Neural progenitor cell (in vitro differentiated cells): ENCODE measurements around the gene DENND4C. TPM values are rescaled to one million over a fixed set of nuclear protein-coding genes. Genes with fewer than 3 reads are reported as not detected.

Experiments
- DNase-seq: peaks from one replicate; pipeline ENCODE4 v3.0.0-alpha.2; 2016; ENCODE audit warnings: low spot score
- H2AFZ ChIP-seq: fragments of 200-600 bp; sonication (generic); replicated peaks from 2 replicates; pipeline ENCODE4 v1.6.1; 2016; ENCODE audit warnings: antibody characterized with exemption
- H3F3A ChIP-seq: fragments of 200-600 bp; sonication (generic); 2 replicates; pipeline ENCODE4 v1.6.1; 2016; ENCODE audit warnings: antibody characterized with exemption, low read depth
- H3K27ac ChIP-seq: fragments of 200-600 bp; sonication (generic); 2 replicates; pipeline ENCODE4 v1.5.1; 2016; ENCODE audit warnings: mild to moderate bottlenecking
- H3K27me3 ChIP-seq: fragments of 200-600 bp; sonication (generic); 2 replicates; pipeline ENCODE4 v1.6.1; 2016; ENCODE audit warnings: mild to moderate bottlenecking, moderate library complexity
- H3K36me3 ChIP-seq: fragments of 200-600 bp; sonication (generic); 2 replicates; pipeline ENCODE4 v1.5.1; 2016
- H3K4me1 ChIP-seq: fragments of 200-600 bp; sonication (generic); 2 replicates; pipeline ENCODE4 v1.6.1; 2016; ENCODE audit warnings: mixed run types
- H3K4me2 ChIP-seq: fragments of 200-600 bp; sonication (generic); 2 replicates; pipeline ENCODE4 v1.6.1; 2016
- H3K4me3 ChIP-seq: fragments of 200-600 bp; sonication (generic); 2 replicates; pipeline ENCODE4 v1.5.1; 2016
- H3K79me2 ChIP-seq: fragments of 200-600 bp; sonication (generic); 2 replicates; pipeline ENCODE4 v1.6.1; 2016; ENCODE audit warnings: low read depth
- H3K9ac ChIP-seq: fragments of 200-600 bp; sonication (generic); 2 replicates; pipeline ENCODE4 v1.6.1; 2016
- H3K9me3 ChIP-seq: fragments of 200-600 bp; sonication (generic); 2 replicates; pipeline ENCODE4 v1.5.1; 2016; ENCODE audit warnings: low read depth
- H4K20me1 ChIP-seq: fragments of 200-600 bp; sonication (generic); 2 replicates; pipeline ENCODE4 v1.6.1; 2016; ENCODE audit warnings: low read depth
- H3K27ac Mint-ChIP-seq: 3 replicates; pipeline ENCODE4 v1.8.0; 2021; ENCODE audit warnings: mixed read lengths
- H3K27me3 Mint-ChIP-seq: 2 replicates; pipeline ENCODE4 v1.8.0; 2022; ENCODE audit warnings: low read depth, mild to moderate bottlenecking, inconsistent platforms, moderate library complexity, mixed read lengths; ENCODE audit not compliant: insufficient read depth
- H3K36me3 Mint-ChIP-seq: 3 replicates; pipeline ENCODE4 v1.8.0; 2021; ENCODE audit warnings: mixed read lengths
- H3K4me1 Mint-ChIP-seq: 3 replicates; pipeline ENCODE4 v1.8.0; 2021; ENCODE audit warnings: mixed read lengths
- H3K4me3 Mint-ChIP-seq: 3 replicates; pipeline ENCODE4 v1.8.0; 2021; ENCODE audit warnings: mild to moderate bottlenecking, moderate library complexity, mixed read lengths
- H3K9me3 Mint-ChIP-seq: 3 replicates; pipeline ENCODE4 v1.8.0; 2020; ENCODE audit warnings: mixed read lengths
- EZH2 ChIP-seq: fragments of 200-600 bp; sonication (generic); IDR thresholded peaks from 2 replicates; pipeline ENCODE4 v1.6.1; 2017; ENCODE audit warnings: antibody characterized with exemption, mild to moderate bottlenecking, moderate library complexity
- EZH2phosphoT487 ChIP-seq: fragments of 200-600 bp; sonication (generic); IDR thresholded peaks from 2 replicates; pipeline ENCODE4 v1.6.1; 2017; ENCODE audit warnings: antibody characterized with exemption
- total RNA-seq: library from RNA; depleted of rRNA; stranded (reverse); fragments of >200 nt; gene quantifications from 2 replicates; pipeline ENCODE4 v1.2.3, GENCODE V29; 2015; ENCODE audit warnings: low replicate concordance
- TF ChIP-seq, protein P1 (sequence below): fragments of 200-600 bp; sonication (generic); IDR thresholded peaks from 2 replicates; pipeline ENCODE4 v1.5.1; 2017; ENCODE audit warnings: antibody characterized with exemption, mild to moderate bottlenecking

The DENND4C gene
- total RNA-seq, 1 donor from 2014 or later: 73.4 TPM

DNA sequence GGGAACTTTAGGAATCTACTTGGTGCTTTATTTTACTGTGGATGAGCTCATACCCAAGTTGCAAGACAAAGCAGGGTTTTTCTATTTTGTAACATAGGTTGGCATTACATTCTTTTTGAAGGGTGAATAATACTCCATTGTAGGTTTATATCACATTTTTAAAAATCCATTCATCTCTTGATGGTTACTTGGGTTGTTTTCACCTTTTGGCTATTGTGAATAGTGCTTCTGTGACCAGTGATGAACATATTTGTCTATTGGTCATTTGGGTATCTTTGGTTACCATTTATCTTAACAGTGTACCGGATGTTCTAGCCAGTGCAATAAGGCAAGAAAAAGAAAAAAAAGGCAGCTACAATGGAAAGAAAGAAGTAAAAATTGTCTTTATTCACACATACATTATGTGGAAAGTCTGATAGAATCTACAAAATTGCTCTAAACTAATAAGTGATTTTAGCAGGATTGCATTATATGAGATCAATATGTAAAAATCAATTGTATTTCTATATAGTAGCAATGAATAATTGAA is 40.0 kb downstream of the DENND4C start:
- peaks cover 56% of the 10 kb centered on the region for H3K9me3 Mint-ChIP-seq
- Histone ChIP-seq H4K20me1 (peaks cover 18% of the 10 kb centered on the region), H3K27ac (no peak overlapping the region), H2AFZ (no peak overlapping the region), H3K4me3 (no peak overlapping the region), H3F3A (peaks cover 5% of the 10 kb centered on the region), H3K36me3 (peaks cover 10% of the 10 kb centered on the region), H3K4me1 (no peaks in the 10 kb centered on the region), H3K79me2 (peaks cover 91% of the 10 kb centered on the region), H3K4me2 (no peak overlapping the region), H3K9ac (no peak overlapping the region), H3K27me3 (no peaks in the 10 kb centered on the region), H3K9me3 (no peaks in the 10 kb centered on the region)
- no peak overlapping the region for H3K27ac Mint-ChIP-seq
- H3K36me3 Mint-ChIP-seq: peaks cover 35% of the 10 kb centered on the region
- no peaks in the 10 kb centered on the region for H3K4me1 Mint-ChIP-seq
- TF ChIP-seq EZH2: no peak
- no peak for TF ChIP-seq EZH2phosphoT487
- TF ChIP-seq, protein P1, sequence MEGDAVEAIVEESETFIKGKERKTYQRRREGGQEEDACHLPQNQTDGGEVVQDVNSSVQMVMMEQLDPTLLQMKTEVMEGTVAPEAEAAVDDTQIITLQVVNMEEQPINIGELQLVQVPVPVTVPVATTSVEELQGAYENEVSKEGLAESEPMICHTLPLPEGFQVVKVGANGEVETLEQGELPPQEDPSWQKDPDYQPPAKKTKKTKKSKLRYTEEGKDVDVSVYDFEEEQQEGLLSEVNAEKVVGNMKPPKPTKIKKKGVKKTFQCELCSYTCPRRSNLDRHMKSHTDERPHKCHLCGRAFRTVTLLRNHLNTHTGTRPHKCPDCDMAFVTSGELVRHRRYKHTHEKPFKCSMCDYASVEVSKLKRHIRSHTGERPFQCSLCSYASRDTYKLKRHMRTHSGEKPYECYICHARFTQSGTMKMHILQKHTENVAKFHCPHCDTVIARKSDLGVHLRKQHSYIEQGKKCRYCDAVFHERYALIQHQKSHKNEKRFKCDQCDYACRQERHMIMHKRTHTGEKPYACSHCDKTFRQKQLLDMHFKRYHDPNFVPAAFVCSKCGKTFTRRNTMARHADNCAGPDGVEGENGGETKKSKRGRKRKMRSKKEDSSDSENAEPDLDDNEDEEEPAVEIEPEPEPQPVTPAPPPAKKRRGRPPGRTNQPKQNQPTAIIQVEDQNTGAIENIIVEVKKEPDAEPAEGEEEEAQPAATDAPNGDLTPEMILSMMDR: no peak
- H3K27me3 Mint-ChIP-seq: peaks cover 2% of the 10 kb centered on the region
- H3K4me3 Mint-ChIP-seq: no peak overlapping the region
- DNase-seq: no peak

DNA sequence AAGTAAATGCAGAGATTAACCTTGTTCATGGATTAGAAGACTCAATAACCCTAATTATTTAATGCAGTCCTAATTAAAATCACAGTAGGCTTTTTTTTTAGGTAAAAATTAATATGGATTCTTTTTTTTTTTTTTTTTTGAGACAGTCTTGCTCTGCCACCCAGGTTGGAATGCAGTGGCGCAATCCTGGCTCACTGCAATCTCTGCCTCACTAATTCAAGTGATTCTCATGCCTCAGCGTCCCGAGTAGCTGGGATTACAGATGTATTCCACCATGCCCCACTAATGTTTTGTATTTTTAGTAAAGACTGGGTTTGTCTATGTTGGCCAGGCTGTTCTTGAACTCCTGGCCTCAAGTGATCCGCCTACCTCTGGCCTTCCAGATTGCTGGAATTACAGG is 40.6 kb downstream of the DENND4C start:
- Histone ChIP-seq H3K4me3 (no peak overlapping the region), H3K36me3 (peaks cover 10% of the 10 kb centered on the region), H4K20me1 (peaks cover 18% of the 10 kb centered on the region), H3K9ac (no peak overlapping the region), H2AFZ (no peak overlapping the region), H3K9me3 (no peaks in the 10 kb centered on the region), H3K27ac (no peak overlapping the region), H3K79me2 (peaks cover 92% of the 10 kb centered on the region), H3K4me1 (no peaks in the 10 kb centered on the region), H3K4me2 (no peak overlapping the region), H3F3A (peaks cover 6% of the 10 kb centered on the region), H3K27me3 (no peaks in the 10 kb centered on the region)
- no peak for DNase-seq
- Mint-ChIP-seq H3K4me1 (no peaks in the 10 kb centered on the region), H3K9me3 (peaks cover 53% of the 10 kb centered on the region), H3K27me3 (peaks cover 2% of the 10 kb centered on the region), H3K36me3 (peaks cover 36% of the 10 kb centered on the region), H3K27ac (no peak overlapping the region), H3K4me3 (no peak overlapping the region)
- no peak for TF ChIP-seq EZH2phosphoT487
- TF ChIP-seq, protein P1: no peak
- no peak for TF ChIP-seq EZH2

DNA sequence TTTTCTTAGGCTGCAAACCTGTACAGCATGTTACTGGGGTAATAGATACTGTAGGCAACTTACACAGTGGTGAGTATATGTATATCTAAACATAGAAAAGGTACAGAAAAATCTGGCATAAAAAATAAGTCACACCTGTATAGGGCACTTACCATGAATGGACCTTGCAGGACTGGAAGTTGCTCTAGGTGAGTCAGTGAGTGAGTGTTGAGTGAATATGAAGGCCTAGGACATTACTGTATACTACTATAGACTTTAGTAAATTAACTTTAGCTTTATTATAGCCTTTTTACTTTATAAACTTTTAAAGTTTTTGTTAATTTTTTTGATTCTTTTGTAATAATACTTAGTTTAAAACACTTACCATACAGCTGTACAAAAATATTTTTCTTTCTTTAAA is 51.3 kb downstream of the DENND4C start:
- no peak for TF ChIP-seq EZH2
- TF ChIP-seq, protein P1: no peak
- no peak overlapping the region for H3K27ac Mint-ChIP-seq
- Histone ChIP-seq H3K36me3 (no peaks in the 10 kb centered on the region), H2AFZ (no peak overlapping the region), H3K9me3 (no peaks in the 10 kb centered on the region), H3K9ac (no peak overlapping the region), H3K27me3 (no peaks in the 10 kb centered on the region), H3K79me2 (peaks cover 82% of the 10 kb centered on the region), H3F3A (no peaks in the 10 kb centered on the region), H3K4me3 (no peak overlapping the region), H3K27ac (no peak overlapping the region), H3K4me1 (no peaks in the 10 kb centered on the region), H4K20me1 (peaks cover 8% of the 10 kb centered on the region), H3K4me2 (no peak overlapping the region)
- no peaks in the 10 kb centered on the region for H3K9me3 Mint-ChIP-seq
- no peak for DNase-seq
- H3K4me3 Mint-ChIP-seq: no peak overlapping the region
- H3K4me1 Mint-ChIP-seq: peaks cover 2% of the 10 kb centered on the region
- H3K36me3 Mint-ChIP-seq: peaks cover 4% of the 10 kb centered on the region
- no peaks in the 10 kb centered on the region for H3K27me3 Mint-ChIP-seq
